Mesenchymal stem cell (in vitro differentiated cells and primary cell): Measurements from ENCODE around the gene TBC1D2.
A peak's percentile ranks its signal among the peaks of the same experiment; 100 is the strongest.

Source experiments
- DNase-seq: peaks from one replicate; pipeline ENCODE4 v3.0.0-alpha.2; 2013
- H2AFZ ChIP-seq: one replicate; pipeline ENCODE4 v1.6.1; 2013; ENCODE audit warnings: low read depth, mild to moderate bottlenecking, control low read depth, inconsistent platforms, low read length, moderate library complexity
- H2AK5ac ChIP-seq: 2 replicates; pipeline ENCODE4 v1.6.1; 2013; ENCODE audit warnings: low read length, moderate library complexity, mild to moderate bottlenecking, inconsistent platforms; ENCODE audit not compliant: severe bottlenecking
- H2BK120ac ChIP-seq: one replicate; pipeline ENCODE4 v1.6.1; 2013; ENCODE audit warnings: low read depth, mild to moderate bottlenecking, inconsistent platforms, low read length, moderate library complexity
- H2BK12ac ChIP-seq, 2 experiments: one replicate each; pipeline ENCODE4 v1.6.1; 2013; ENCODE audit warnings: inconsistent platforms in 2 of 2, low read length in 2 of 2, mild to moderate bottlenecking in 2 of 2, moderate library complexity in 2 of 2, control low read depth in 1 of 2
- H2BK15ac ChIP-seq: one replicate; pipeline ENCODE4 v1.6.1; 2013; ENCODE audit warnings: mild to moderate bottlenecking, low read depth, inconsistent platforms; ENCODE audit not compliant: poor library complexity, severe bottlenecking
- H2BK5ac ChIP-seq: 2 replicates; pipeline ENCODE4 v1.6.1; 2013; ENCODE audit warnings: low read depth, mild to moderate bottlenecking, low read length, control low read depth, inconsistent platforms; ENCODE audit not compliant: poor library complexity, severe bottlenecking
- H3K14ac ChIP-seq, 2 experiments: one replicate each; pipeline ENCODE4 v1.6.1; 2013; ENCODE audit warnings: inconsistent platforms in 2 of 2, low read length in 2 of 2, control low read depth in 1 of 2, mild to moderate bottlenecking in 1 of 2, moderate library complexity in 1 of 2
- H3K18ac ChIP-seq, 2 experiments: one replicate each; pipeline ENCODE4 v1.6.1; 2013; ENCODE audit warnings: inconsistent platforms in 2 of 2, low read length in 2 of 2, control low read depth in 1 of 2, low read depth in 1 of 2, mild to moderate bottlenecking in 1 of 2
- H3K23ac ChIP-seq, 2 experiments: one replicate each; pipeline ENCODE4 v1.6.1; 2013; ENCODE audit warnings: inconsistent platforms in 2 of 2, low read length in 2 of 2, mild to moderate bottlenecking in 2 of 2, moderate library complexity in 2 of 2, control low read depth in 1 of 2
- H3K27ac ChIP-seq: 2 replicates; pipeline ENCODE4 v1.5.1; 2013; ENCODE audit warnings: mild to moderate bottlenecking, moderate library complexity, low read length, control low read depth, inconsistent platforms; ENCODE audit not compliant: poor library complexity, severe bottlenecking
- H3K27me3 ChIP-seq, 2 experiments: 2 replicates each; pipeline versions ENCODE4 v1.6.1 to v1.7.0; 2013; ENCODE audit warnings: low read length in 2 of 2, mild to moderate bottlenecking in 2 of 2, moderate library complexity in 2 of 2, control low read depth in 1 of 2, inconsistent platforms in 1 of 2; ENCODE audit not compliant: control insufficient read depth in 1 of 2, insufficient read depth in 1 of 2
- H3K36me3 ChIP-seq, 2 experiments: 2 replicates each; pipeline versions ENCODE4 v1.6.1 to v1.7.0; 2013; ENCODE audit warnings: low read length in 2 of 2, control low read depth in 1 of 2, inconsistent platforms in 1 of 2, low read depth in 1 of 2, mild to moderate bottlenecking in 1 of 2; ENCODE audit not compliant: insufficient read depth in 2 of 2, control insufficient read depth in 1 of 2
- H3K4ac ChIP-seq, 2 experiments: one replicate each; pipeline ENCODE4 v1.6.1; 2013; ENCODE audit warnings: inconsistent platforms in 2 of 2, low read length in 2 of 2, mild to moderate bottlenecking in 2 of 2, moderate library complexity in 2 of 2, control low read depth in 1 of 2, low read depth in 1 of 2
- H3K4me1 ChIP-seq: 2 replicates; pipeline ENCODE4 v1.6.1; 2013; ENCODE audit warnings: low read depth, low read length, control low read depth; ENCODE audit not compliant: control insufficient read depth, insufficient read depth
- H3K4me2 ChIP-seq: 2 replicates; pipeline ENCODE4 v1.6.1; 2013; ENCODE audit warnings: low read length, mild to moderate bottlenecking, inconsistent platforms; ENCODE audit not compliant: poor library complexity, severe bottlenecking
- H3K4me3 ChIP-seq, 2 experiments: 2 replicates each; pipeline versions ENCODE4 v1.5.1 to v1.7.0; 2013; ENCODE audit warnings: low read length in 2 of 2, mild to moderate bottlenecking in 2 of 2, control low read depth in 1 of 2, low read depth in 1 of 2; ENCODE audit not compliant: insufficient read depth in 1 of 2
- H3K79me1 ChIP-seq: replicated peaks from 2 replicates; pipeline ENCODE4 v1.6.1; 2013; ENCODE audit warnings: mild to moderate bottlenecking, control low read depth, low read length, inconsistent platforms; ENCODE audit not compliant: poor library complexity, severe bottlenecking
- H3K9ac ChIP-seq: 2 replicates; pipeline ENCODE4 v1.7.0; 2013; ENCODE audit warnings: mild to moderate bottlenecking, low read length, moderate library complexity
- H3K9me3 ChIP-seq: 2 replicates; pipeline ENCODE4 v1.7.0; 2013; ENCODE audit warnings: mild to moderate bottlenecking, low read length; ENCODE audit not compliant: control insufficient read depth
- H4K8ac ChIP-seq: one replicate; pipeline ENCODE4 v1.6.1; 2013; ENCODE audit warnings: inconsistent platforms, mild to moderate bottlenecking, low read length, moderate library complexity
- H4K91ac ChIP-seq: one replicate; pipeline ENCODE4 v1.6.1; 2013; ENCODE audit warnings: mild to moderate bottlenecking, low read length, inconsistent platforms
- WGBS: methylation state at CpG from one replicate; pipeline ENCODE4 v1.1.7; 2013; ENCODE audit warnings: mixed read lengths; 5-methylcytosine and 5-hydroxymethylcytosine counted together

The TBC1D2 gene

DNA sequence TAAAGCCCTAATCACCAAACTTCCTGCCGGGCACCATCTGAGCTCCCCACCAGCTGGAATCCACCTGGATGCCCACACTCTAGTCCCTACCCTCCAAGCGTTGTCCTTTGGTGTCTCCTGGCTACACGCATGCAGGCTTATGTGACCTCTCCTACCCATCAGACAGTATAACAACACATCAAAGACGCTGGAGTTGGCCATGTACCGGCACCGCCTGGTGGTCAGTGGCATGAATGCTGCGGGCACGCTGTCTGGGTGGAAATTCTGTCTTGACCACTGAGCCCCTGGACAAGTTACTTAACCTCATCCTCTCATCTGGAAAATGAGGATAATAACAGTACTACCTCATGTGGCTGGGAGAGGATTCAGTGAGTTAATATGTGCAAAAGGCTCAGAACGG lies 39.6 kb downstream of the TBC1D2 start:
- no peak overlapping the region for H2BK12ac ChIP-seq
- peaks cover 18% of the 10 kb centered on the region for H3K4me1 ChIP-seq
- H3K9ac ChIP-seq: no peak overlapping the region
- no peak overlapping the region for H3K23ac ChIP-seq
- DNase-seq: no peak
- no peak overlapping the region for H3K27ac ChIP-seq
- H4K91ac ChIP-seq: no peak overlapping the region
- peak overlapping the region; percentile 19 for H4K8ac ChIP-seq
- no peak overlapping the region for H3K4me2 ChIP-seq
- H3K14ac ChIP-seq: no peak overlapping the region
- H3K4ac ChIP-seq: no peak overlapping the region
- H3K27me3 ChIP-seq: no peaks in the 10 kb centered on the region
- H3K79me1 ChIP-seq: peaks cover 7% of the 10 kb centered on the region
- no peak overlapping the region for H2BK120ac ChIP-seq
- H3K4me3 ChIP-seq: no peak overlapping the region
- no peaks in the 10 kb centered on the region for H3K9me3 ChIP-seq
- 96% methylated on average over 9 of the region's 9 CpGs for WGBS
- peaks cover 61 to 68% of the 10 kb centered on the region in 2 experiments for H3K36me3 ChIP-seq
- H2BK5ac ChIP-seq: no peak overlapping the region
- H2AK5ac ChIP-seq: no peak overlapping the region
- H3K18ac ChIP-seq: no peak overlapping the region
- H2BK15ac ChIP-seq: no peak overlapping the region
- H2AFZ ChIP-seq: no peak overlapping the region

DNA sequence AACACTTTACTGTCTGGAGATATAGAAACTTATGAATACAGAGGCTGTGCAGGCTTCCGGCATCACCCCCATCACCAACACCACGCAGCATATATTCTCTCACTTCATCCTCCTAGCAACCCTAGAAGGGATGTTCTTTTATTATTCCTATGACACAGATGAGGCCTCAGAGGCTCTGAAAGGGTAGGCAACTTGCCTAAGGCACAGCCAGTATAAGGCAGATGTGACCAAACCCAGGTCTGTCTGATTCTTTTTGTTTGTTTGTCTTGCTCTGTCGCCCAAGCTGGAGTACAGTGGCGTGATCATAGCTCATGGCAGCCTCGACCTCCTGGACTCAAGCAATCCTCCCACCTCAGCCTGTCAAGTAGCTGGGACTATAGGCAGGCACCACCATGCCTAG lies 40.2 kb downstream of the TBC1D2 start:
- no peak overlapping the region for H3K4me2 ChIP-seq
- peaks cover 61 to 66% of the 10 kb centered on the region in 2 experiments for H3K36me3 ChIP-seq
- no peak overlapping the region for H3K14ac ChIP-seq

DNA sequence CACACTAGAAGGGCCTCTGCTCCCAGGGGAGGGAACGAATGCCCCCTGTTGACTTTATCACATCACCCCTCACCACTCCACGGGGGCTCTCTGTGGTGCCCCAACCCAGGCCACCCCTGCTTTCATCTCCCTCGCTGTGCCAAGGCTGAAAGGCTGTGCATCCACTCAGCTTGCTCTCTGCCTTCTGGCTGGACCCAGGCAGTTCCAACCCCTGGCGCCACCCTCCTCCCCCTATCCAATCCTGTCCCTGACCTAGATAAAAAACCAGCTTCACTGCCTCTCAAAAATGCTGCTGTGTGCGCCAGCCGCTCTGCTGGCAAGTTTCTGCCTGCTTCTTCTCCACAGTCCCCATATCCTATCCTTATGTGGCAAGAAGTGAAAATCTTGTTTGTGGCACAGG lies 40.6 kb downstream of the TBC1D2 start:
- Histone ChIP-seq H3K79me1 (peaks cover 5% of the 10 kb centered on the region), H3K9ac (no peak overlapping the region), H4K8ac (no peak overlapping the region), H3K27ac (no peak overlapping the region), H3K4me2 (no peak overlapping the region), H3K14ac (no peak overlapping the region), H2BK5ac (no peak overlapping the region), H3K27me3 (no peaks in the 10 kb centered on the region), H3K18ac (no peak overlapping the region), H4K91ac (no peak overlapping the region), H3K4me3 (no peak overlapping the region), H2BK12ac (no peak overlapping the region), H3K4me1 (peaks cover 13% of the 10 kb centered on the region), H3K36me3 (peaks cover 61 to 66% of the 10 kb centered on the region in 2 experiments), H2BK120ac (no peak overlapping the region), H3K23ac (no peak overlapping the region), H3K9me3 (no peaks in the 10 kb centered on the region), H2AK5ac (no peak overlapping the region), H2AFZ (no peak overlapping the region), H2BK15ac (no peak overlapping the region), H3K4ac (no peak overlapping the region)
- DNase-seq: no peak
- WGBS: 84% methylated on average over 6 of the region's 6 CpGs

More for the DNA sequence above, 40.2 kb downstream of the TBC1D2 start:
- H2AK5ac ChIP-seq: no peak overlapping the region
- H2BK15ac ChIP-seq: no peak overlapping the region
- H3K27ac ChIP-seq: no peak overlapping the region
- H2AFZ ChIP-seq: no peak overlapping the region
- DNase-seq: no peak
- 87% methylated on average over 5 of the region's 5 CpGs for WGBS
- no peak overlapping the region for H2BK120ac ChIP-seq
- no peak overlapping the region for H3K4me3 ChIP-seq
- peaks cover 7% of the 10 kb centered on the region for H3K79me1 ChIP-seq
- no peak overlapping the region for H3K4ac ChIP-seq
- no peak overlapping the region for H2BK5ac ChIP-seq
- H2BK12ac ChIP-seq: no peak overlapping the region
- H3K27me3 ChIP-seq: no peaks in the 10 kb centered on the region
- H3K4me1 ChIP-seq: peaks cover 17% of the 10 kb centered on the region
- H3K18ac ChIP-seq: no peak overlapping the region
- H3K9me3 ChIP-seq: no peaks in the 10 kb centered on the region
- H4K91ac ChIP-seq: no peak overlapping the region
- no peak overlapping the region for H4K8ac ChIP-seq
- H3K9ac ChIP-seq: no peak overlapping the region
- H3K23ac ChIP-seq: no peak overlapping the region

DNA sequence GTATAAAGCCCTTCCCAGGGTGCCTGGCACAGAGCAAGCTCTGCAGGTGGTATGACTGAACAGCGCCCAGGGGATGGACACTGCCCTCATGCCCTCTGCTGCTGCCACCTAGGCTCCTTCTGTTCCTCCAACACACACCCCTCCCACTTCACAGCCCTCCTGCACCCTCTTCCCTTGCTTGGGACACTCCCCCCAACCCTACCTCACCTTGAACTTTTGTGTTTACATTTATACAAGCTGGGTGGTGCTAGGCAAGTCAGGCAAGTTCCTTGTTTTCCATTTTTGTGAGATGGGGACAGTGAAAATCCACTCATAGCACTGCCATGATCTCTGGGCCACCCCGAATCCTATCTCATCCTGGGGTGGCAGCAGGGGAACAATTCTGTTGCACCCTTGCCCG lies 44.2 kb downstream of the TBC1D2 start:
- Histone ChIP-seq H2BK15ac (no peak overlapping the region), H3K18ac (no peak overlapping the region), H4K8ac (no peak overlapping the region), H3K9me3 (no peaks in the 10 kb centered on the region), H4K91ac (no peak overlapping the region), H3K23ac (no peak overlapping the region), H3K14ac (no peak overlapping the region), H3K9ac (no peak overlapping the region), H3K4me1 (peaks cover 13% of the 10 kb centered on the region), H2BK12ac (no peak overlapping the region), H2BK5ac (no peak overlapping the region), H3K27me3 (no peaks in the 10 kb centered on the region), H3K4me2 (no peak overlapping the region), H3K79me1 (peaks cover 3% of the 10 kb centered on the region), H3K4me3 (no peak overlapping the region), H2AK5ac (no peak overlapping the region), H3K4ac (no peak overlapping the region), H2BK120ac (no peak overlapping the region), H3K27ac (no peak overlapping the region), H3K36me3 (peaks cover 67 to 72% of the 10 kb centered on the region in 2 experiments), H2AFZ (no peak overlapping the region)
- DNase-seq: no peak
- 99% methylated on average over 3 of the region's 3 CpGs for WGBS
